Smooth muscle cell (in vitro differentiated cells): Measurements from ENCODE around the gene URM1. TPM values are rescaled to one million over a fixed set of nuclear protein-coding genes. Genes with fewer than 3 reads are reported as not detected.
A peak's percentile ranks its signal among the peaks of the same experiment; 100 is the strongest.

ENCODE experiments used
- DNase-seq: peaks from one replicate; lab custom pipeline; 2025; ENCODE audit not compliant: unreplicated experiment; lab: John Stamatoyannopoulos, UW
- H2AFZ ChIP-seq: fragments of 200-600 bp; sonication (generic); 2 replicates; pipeline ENCODE4 v1.6.0; 2016; ENCODE audit warnings: antibody characterized with exemption, low read depth, mild to moderate bottlenecking
- H3F3A ChIP-seq: fragments of 200-600 bp; sonication (generic); 2 replicates; pipeline ENCODE4 v1.6.0; 2017; ENCODE audit warnings: antibody characterized with exemption, low read depth
- H3K27ac ChIP-seq: fragments of 200-600 bp; sonication (generic); 2 replicates; pipeline ENCODE4 v1.5.1; 2016; ENCODE audit warnings: low read depth, mild to moderate bottlenecking
- H3K27me3 ChIP-seq: fragments of 200-600 bp; sonication (generic); 2 replicates; pipeline ENCODE4 v1.6.1; 2016; ENCODE audit warnings: low read depth, mild to moderate bottlenecking
- H3K36me3 ChIP-seq: fragments of 200-600 bp; sonication (generic); 2 replicates; pipeline ENCODE4 v1.5.1; 2016; ENCODE audit warnings: low read depth
- H3K4me1 ChIP-seq: fragments of 200-600 bp; sonication (generic); 2 replicates; pipeline ENCODE4 v1.5.1; 2016; ENCODE audit warnings: low read depth
- H3K4me2 ChIP-seq: fragments of 200-600 bp; sonication (generic); 2 replicates; pipeline ENCODE4 v1.6.0; 2016; ENCODE audit warnings: mild to moderate bottlenecking
- H3K4me3 ChIP-seq: fragments of 200-600 bp; sonication (generic); 2 replicates; pipeline ENCODE4 v1.5.1; 2016; ENCODE audit warnings: mild to moderate bottlenecking
- H3K79me2 ChIP-seq: fragments of 200-600 bp; sonication (generic); 2 replicates; pipeline ENCODE4 v1.6.0; 2016; ENCODE audit warnings: low read depth, mild to moderate bottlenecking
- H3K9ac ChIP-seq: fragments of 200-600 bp; sonication (generic); 2 replicates; pipeline ENCODE4 v1.6.0; 2016; ENCODE audit warnings: low read depth
- H3K9me3 ChIP-seq: fragments of 200-600 bp; sonication (generic); replicated peaks from 2 replicates; pipeline ENCODE4 v1.5.1; 2016; ENCODE audit warnings: low read depth
- H4K20me1 ChIP-seq: fragments of 200-600 bp; sonication (generic); 2 replicates; pipeline ENCODE4 v1.6.0; 2016; ENCODE audit warnings: low read depth
- WGBS: methylation state at CpG from one replicate; pipeline ENCODE4 v1.1.7; 2016; ENCODE audit warnings: low lambda C conversion rate; 5-methylcytosine and 5-hydroxymethylcytosine counted together
- polyA plus RNA-seq: library from polyadenylated mRNA; unstranded; fragments of >200 nt; fragmentation: Nextera tagmentation; extraction: Ambion mirVana; gene quantifications from 2 replicates; pipeline ENCODE4 v1.2.1, GENCODE V29; 2016
- total RNA-seq: library from RNA; depleted of rRNA; stranded (reverse); fragments of >200 nt; gene quantifications from 2 replicates; pipeline ENCODE4 v1.2.3, GENCODE V29; 2014
- TF ChIP-seq, protein P1 (sequence below): fragments of 200-600 bp; sonication (generic); IDR thresholded peaks from 2 replicates; pipeline ENCODE4 v1.5.1; 2017; ENCODE audit warnings: borderline replicate concordance, mild to moderate bottlenecking, antibody characterized with exemption; ENCODE audit not compliant: insufficient read depth, poor library complexity, severe bottlenecking

URM1 gene
- total and polyA plus RNA-seq, 2 experiments from 2014 or later = 27.3 to 48.7 TPM

DNA sequence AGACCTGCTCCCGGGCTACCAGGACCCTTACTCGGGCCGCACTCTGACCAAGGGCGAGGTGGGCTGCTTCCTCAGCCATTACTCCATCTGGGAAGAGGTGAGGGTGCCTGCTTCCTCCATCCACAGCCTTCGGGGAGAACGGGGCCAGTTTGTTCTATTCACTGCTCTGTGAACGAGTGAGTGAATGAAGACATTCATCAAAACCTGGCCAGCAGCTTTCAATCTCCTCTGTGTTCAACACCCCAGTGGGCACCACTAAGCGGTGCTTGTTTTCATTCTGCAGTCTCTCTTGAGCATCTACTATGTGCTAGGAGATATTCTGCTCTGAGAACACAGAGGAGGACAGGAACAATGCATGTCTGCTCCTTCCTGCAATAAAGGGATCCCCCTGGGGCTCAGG lies 60.0 kb downstream of the URM1 start:
- H2AFZ ChIP-seq = no peak overlapping the region

GRCh38 chr9:128434340-128434739 lies 63.2 kb downstream of the URM1 start:
- H3K27me3 ChIP-seq = no peaks in the 10 kb centered on the region
- H3K4me2 ChIP-seq = no peak overlapping the region
- no peak overlapping the region for H2AFZ ChIP-seq
- no peak for DNase-seq
- H3K4me3 ChIP-seq = no peak overlapping the region
- no peaks in the 10 kb centered on the region for H3K9me3 ChIP-seq
- no peaks in the 10 kb centered on the region for H3F3A ChIP-seq
- H3K79me2 ChIP-seq = no peaks in the 10 kb centered on the region
- TF ChIP-seq, protein P1, sequence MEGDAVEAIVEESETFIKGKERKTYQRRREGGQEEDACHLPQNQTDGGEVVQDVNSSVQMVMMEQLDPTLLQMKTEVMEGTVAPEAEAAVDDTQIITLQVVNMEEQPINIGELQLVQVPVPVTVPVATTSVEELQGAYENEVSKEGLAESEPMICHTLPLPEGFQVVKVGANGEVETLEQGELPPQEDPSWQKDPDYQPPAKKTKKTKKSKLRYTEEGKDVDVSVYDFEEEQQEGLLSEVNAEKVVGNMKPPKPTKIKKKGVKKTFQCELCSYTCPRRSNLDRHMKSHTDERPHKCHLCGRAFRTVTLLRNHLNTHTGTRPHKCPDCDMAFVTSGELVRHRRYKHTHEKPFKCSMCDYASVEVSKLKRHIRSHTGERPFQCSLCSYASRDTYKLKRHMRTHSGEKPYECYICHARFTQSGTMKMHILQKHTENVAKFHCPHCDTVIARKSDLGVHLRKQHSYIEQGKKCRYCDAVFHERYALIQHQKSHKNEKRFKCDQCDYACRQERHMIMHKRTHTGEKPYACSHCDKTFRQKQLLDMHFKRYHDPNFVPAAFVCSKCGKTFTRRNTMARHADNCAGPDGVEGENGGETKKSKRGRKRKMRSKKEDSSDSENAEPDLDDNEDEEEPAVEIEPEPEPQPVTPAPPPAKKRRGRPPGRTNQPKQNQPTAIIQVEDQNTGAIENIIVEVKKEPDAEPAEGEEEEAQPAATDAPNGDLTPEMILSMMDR = no peak
- H4K20me1 ChIP-seq = no peaks in the 10 kb centered on the region
- no peak overlapping the region for H3K27ac ChIP-seq
- H3K9ac ChIP-seq = no peak overlapping the region
- over 99% methylated on average over 17 of the region's 17 CpGs for WGBS
- H3K36me3 ChIP-seq = no peaks in the 10 kb centered on the region
- H3K4me1 ChIP-seq = no peaks in the 10 kb centered on the region

More for the DNA sequence above, 60.0 kb downstream of the URM1 start:
- no peak overlapping the region for H3K4me2 ChIP-seq
- H3K79me2 ChIP-seq = no peaks in the 10 kb centered on the region
- H3K27me3 ChIP-seq = no peaks in the 10 kb centered on the region
- H3K9ac ChIP-seq = no peak overlapping the region
- no peaks in the 10 kb centered on the region for H3F3A ChIP-seq
- 96% methylated on average over 8 of the region's 8 CpGs for WGBS
- no peak for DNase-seq
- TF ChIP-seq, protein P1 = no peak
- H3K36me3 ChIP-seq = no peaks in the 10 kb centered on the region
- H3K27ac ChIP-seq = no peak overlapping the region
- no peak overlapping the region for H3K4me3 ChIP-seq
- no peaks in the 10 kb centered on the region for H3K9me3 ChIP-seq
- no peaks in the 10 kb centered on the region for H4K20me1 ChIP-seq
- H3K4me1 ChIP-seq = no peaks in the 10 kb centered on the region

DNA sequence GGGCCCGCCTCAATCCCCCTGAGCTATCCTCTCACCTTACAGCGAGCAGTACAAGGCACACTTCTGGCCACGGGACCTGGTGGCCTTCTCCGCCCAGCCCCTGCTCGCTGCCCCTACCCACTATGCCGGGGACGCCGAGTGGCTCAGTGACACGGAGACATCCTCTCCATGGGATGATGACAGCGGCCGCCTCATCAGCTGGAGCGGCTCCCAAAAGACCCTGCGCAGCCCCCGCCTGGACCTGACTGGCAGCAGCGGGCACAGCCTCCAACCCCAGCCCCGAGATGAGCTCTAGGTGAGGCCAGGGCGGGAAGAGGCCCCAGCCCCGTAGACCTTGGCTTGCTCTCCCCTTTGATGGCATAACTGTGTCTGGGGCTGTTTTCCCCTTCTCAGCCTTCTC lies 64.4 kb downstream of the URM1 start:
- Histone ChIP-seq H3K36me3 (no peaks in the 10 kb centered on the region), H4K20me1 (no peaks in the 10 kb centered on the region), H3K4me1 (no peaks in the 10 kb centered on the region), H3K4me2 (no peak overlapping the region), H3K79me2 (no peaks in the 10 kb centered on the region), H3F3A (no peaks in the 10 kb centered on the region), H3K27ac (no peak overlapping the region), H3K9ac (no peak overlapping the region), H3K27me3 (no peaks in the 10 kb centered on the region), H2AFZ (no peak overlapping the region), H3K9me3 (no peaks in the 10 kb centered on the region), H3K4me3 (no peak overlapping the region)
- TF ChIP-seq, protein P1 = no peak
- no peak for DNase-seq
- WGBS = 97% methylated on average over 17 of the region's 18 CpGs

DNA sequence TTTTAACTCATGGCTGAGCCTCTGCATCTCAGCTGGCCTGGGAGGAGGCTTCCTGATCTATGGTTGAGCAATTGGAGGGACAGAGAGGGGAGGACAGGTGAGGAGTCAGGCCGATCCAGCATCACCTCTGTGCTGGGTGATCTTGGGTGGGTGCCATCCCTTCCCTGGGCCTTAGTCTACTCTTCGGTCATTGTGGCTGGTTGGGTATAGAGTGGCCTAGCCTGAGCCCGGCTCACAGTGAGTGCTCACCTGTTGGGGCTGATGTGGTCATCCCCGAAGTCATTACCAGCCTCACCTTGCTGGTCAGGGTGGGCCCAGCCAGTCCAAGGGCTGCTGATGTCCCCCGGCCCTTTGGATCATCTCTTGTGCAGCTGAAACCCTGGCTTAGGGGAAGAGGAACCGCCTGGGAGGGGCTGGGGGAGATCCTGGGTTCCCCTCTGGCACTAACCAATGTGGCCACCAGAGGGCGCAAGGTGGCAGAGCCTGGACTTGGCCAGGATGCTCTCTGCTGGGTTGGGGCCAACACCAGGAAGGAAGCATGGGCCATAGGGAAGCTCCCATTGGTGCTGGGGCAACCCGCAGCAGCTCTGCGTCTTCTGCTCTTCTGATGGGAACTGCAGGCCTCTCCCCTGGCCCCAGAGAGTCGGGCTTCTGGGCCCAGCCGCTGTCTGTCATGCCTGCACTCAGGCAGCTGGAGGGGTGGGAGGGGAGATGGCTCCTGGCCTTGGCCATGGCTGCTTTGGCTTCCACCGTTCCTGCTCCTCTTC lies 67.4 kb downstream of the URM1 start:
- H3K79me2 ChIP-seq = no peaks in the 10 kb centered on the region
- TF ChIP-seq, protein P1 = peak; percentile 84
- no peaks in the 10 kb centered on the region for H3K9me3 ChIP-seq
- H3K4me1 ChIP-seq = no peaks in the 10 kb centered on the region
- H3K4me2 ChIP-seq = no peak overlapping the region
- H3K36me3 ChIP-seq = no peaks in the 10 kb centered on the region
- H3F3A ChIP-seq = no peaks in the 10 kb centered on the region
- no peak overlapping the region for H3K9ac ChIP-seq
- H3K27ac ChIP-seq = no peak overlapping the region
- H3K4me3 ChIP-seq = no peak overlapping the region
- peak; percentile 55 for DNase-seq
- WGBS = 49% methylated on average over 12 of the region's 12 CpGs
- no peaks in the 10 kb centered on the region for H3K27me3 ChIP-seq
- no peaks in the 10 kb centered on the region for H4K20me1 ChIP-seq
- no peak overlapping the region for H2AFZ ChIP-seq
